Fibroblast of lung (primary cell): Measurements from ENCODE around the gene RINL.

Experiments
- EZH2 ChIP-seq: IDR thresholded peaks from 2 replicates; pipeline ENCODE4 v1.5.1; 2012; ENCODE audit warnings: low read length, control low read depth, mild to moderate bottlenecking; ENCODE audit errors: missing control alignments
- TF ChIP-seq, protein P1 (sequence below), 2 donors: IDR thresholded peaks in 1 of 2; conservative IDR thresholded peaks in 1 of 2; 1 replicate in 1 of 2; 2 replicates in 1 of 2; pipeline ENCODE4 v1.5.1; 2011 to 2012; ENCODE audit warnings: low read length in 2 of 2, control low read depth in 1 of 2, inconsistent platforms in 1 of 2, low read depth in 1 of 2, mild to moderate bottlenecking in 1 of 2

- TF ChIP-seq, protein P1, sequence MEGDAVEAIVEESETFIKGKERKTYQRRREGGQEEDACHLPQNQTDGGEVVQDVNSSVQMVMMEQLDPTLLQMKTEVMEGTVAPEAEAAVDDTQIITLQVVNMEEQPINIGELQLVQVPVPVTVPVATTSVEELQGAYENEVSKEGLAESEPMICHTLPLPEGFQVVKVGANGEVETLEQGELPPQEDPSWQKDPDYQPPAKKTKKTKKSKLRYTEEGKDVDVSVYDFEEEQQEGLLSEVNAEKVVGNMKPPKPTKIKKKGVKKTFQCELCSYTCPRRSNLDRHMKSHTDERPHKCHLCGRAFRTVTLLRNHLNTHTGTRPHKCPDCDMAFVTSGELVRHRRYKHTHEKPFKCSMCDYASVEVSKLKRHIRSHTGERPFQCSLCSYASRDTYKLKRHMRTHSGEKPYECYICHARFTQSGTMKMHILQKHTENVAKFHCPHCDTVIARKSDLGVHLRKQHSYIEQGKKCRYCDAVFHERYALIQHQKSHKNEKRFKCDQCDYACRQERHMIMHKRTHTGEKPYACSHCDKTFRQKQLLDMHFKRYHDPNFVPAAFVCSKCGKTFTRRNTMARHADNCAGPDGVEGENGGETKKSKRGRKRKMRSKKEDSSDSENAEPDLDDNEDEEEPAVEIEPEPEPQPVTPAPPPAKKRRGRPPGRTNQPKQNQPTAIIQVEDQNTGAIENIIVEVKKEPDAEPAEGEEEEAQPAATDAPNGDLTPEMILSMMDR (conservative IDR thresholded peaks at IDR 0.05 in 1 of 2, IDR thresholded peaks at IDR 0.05 in 1 of 2; ENCODE audit: low read depth in 1 of 2, low read length in 2 of 2), result no peak
- TF ChIP-seq EZH2, result no peak
Measured at GRCh38 chr19:38901683-38902082, 23.6 kb upstream of the RINL start.
